K562 (cell line): ENCODE data around the gene MAGI1. TPM values are rescaled to one million over a fixed set of nuclear protein-coding genes. Genes with fewer than 3 reads are reported as not detected.
A peak's percentile ranks its signal among the peaks of the same experiment; 100 is the strongest.

Source experiments
- ATAC-seq: fragments of 200-7000 bp; cut with Tn5 transposase; 3 replicates; pipeline ENCODE4 v1.9.1; 2020; ENCODE audit warnings: moderate library complexity
- BruUV-seq: library from RNA; stranded (reverse); fragments of 400-500 nt; replicated peaks from 2 replicates; lab custom pipeline; 2021; lab: Mats Ljungman, UMichigan
- CTCF ChIA-PET: fragments of 300-600 bp; formaldehyde crosslinking; extraction: SDS; loops from one replicate; lab custom pipeline; 2021; ENCODE audit warnings: low intra/inter-chr PET ratio; lab: Yijun Ruan, JAX
- POLR2A ChIA-PET: fragments of 300-600, 350-650 bp; sonication (Branson Sonifier 250); formaldehyde crosslinking; extraction: SDS; loops from one replicate; lab custom pipeline; 2021; ENCODE audit warnings: antibody characterized with exemption, inconsistent platforms; lab: Yijun Ruan, JAX
- DNase-seq, 4 experiments: peaks; one replicate each; pipeline versions ENCODE4 v3.0.0 to v3.0.0-alpha.2; 2011 to 2018; ENCODE audit warnings: low spot score in 3 of 4, mixed read lengths in 3 of 4; ENCODE audit errors: extremely low read depth in 1 of 4
- FAIRE-seq: peaks from 2 replicates; lab custom pipeline; 2011; peaks lifted over from hg19 to GRCh38; lab: Jason Lieb, UNC
- H2AFZ ChIP-seq: 2 replicates; pipeline ENCODE4 v1.6.0; 2011; ENCODE audit warnings: low read depth, low read length, control low read depth, inconsistent platforms
- H3K27ac ChIP-seq: fragments of 200-600 bp; 3 replicates; pipeline ENCODE4 v1.8.0; 2011; ENCODE audit warnings: low read depth, mild to moderate bottlenecking, control low read depth, inconsistent platforms, low read length, moderate library complexity, mixed read lengths; ENCODE audit errors: extremely low read depth
- H3K27me3 ChIP-seq, 2 experiments: fragments of 300-600 bp in 1 of 2; 2 replicates in 1 of 2; 3 replicates in 1 of 2; pipeline versions ENCODE4 v1.6.0 to v1.8.0; 2011; ENCODE audit warnings: inconsistent platforms in 2 of 2, low read length in 2 of 2, mild to moderate bottlenecking in 1 of 2, mixed read lengths in 1 of 2, moderate library complexity in 1 of 2; ENCODE audit not compliant: control insufficient read depth in 2 of 2, insufficient read depth in 2 of 2
- H3K36me3 ChIP-seq: fragments of 300-600 bp; 3 replicates; pipeline ENCODE4 v1.8.0; 2011; ENCODE audit warnings: mild to moderate bottlenecking, low read length, inconsistent platforms; ENCODE audit not compliant: control insufficient read depth, insufficient read depth
- H3K4me1 ChIP-seq, 2 experiments: fragments of 200-600 bp in 1 of 2; replicated peaks in 1 of 2; 2 replicates in 1 of 2; 3 replicates in 1 of 2; pipeline versions ENCODE4 v1.5.1 to v1.8.0; 2011; ENCODE audit warnings: inconsistent platforms in 2 of 2, low read length in 2 of 2, mild to moderate bottlenecking in 1 of 2, mixed read lengths in 1 of 2, moderate library complexity in 1 of 2; ENCODE audit not compliant: control insufficient read depth in 2 of 2, insufficient read depth in 2 of 2
- H3K4me2 ChIP-seq: 2 replicates; pipeline ENCODE4 v1.6.1; 2011; ENCODE audit warnings: low read length, control low read depth, inconsistent platforms, mixed read lengths; ENCODE audit not compliant: insufficient read depth
- H3K4me3 ChIP-seq: fragments of 200-600 bp; sonication (generic), shearing (Covaris generic); 2 replicates; pipeline ENCODE4 v1.5.1; 2016; ENCODE audit warnings: control low read depth, inconsistent platforms
- H3K79me2 ChIP-seq: fragments of 200-600 bp; 3 replicates; pipeline ENCODE4 v1.8.0; 2011; ENCODE audit warnings: low read length, inconsistent platforms; ENCODE audit not compliant: control insufficient read depth, insufficient read depth
- H3K9ac ChIP-seq, 2 experiments: 2 replicates each; pipeline versions ENCODE4 v1.6.0 to v1.6.1; 2011; ENCODE audit warnings: low read depth in 2 of 2, low read length in 2 of 2, control low read depth in 1 of 2, inconsistent platforms in 1 of 2, mild to moderate bottlenecking in 1 of 2, mixed read lengths in 1 of 2; ENCODE audit not compliant: insufficient read depth in 1 of 2
- H3K9me1 ChIP-seq: one replicate; pipeline ENCODE4 v1.6.0; 2011; ENCODE audit warnings: inconsistent platforms, mild to moderate bottlenecking, low read length, moderate library complexity; ENCODE audit not compliant: control insufficient read depth, insufficient read depth
- H3K9me3 ChIP-seq: replicated peaks from 2 replicates; pipeline ENCODE4 v1.5.1; 2011; ENCODE audit warnings: low read depth, low read length, inconsistent platforms; ENCODE audit not compliant: control insufficient read depth, insufficient read depth
- H4K20me1 ChIP-seq: replicated peaks from 2 replicates; pipeline ENCODE4 v1.6.1; 2011; ENCODE audit warnings: low read length, inconsistent platforms, mixed read lengths; ENCODE audit not compliant: control insufficient read depth, insufficient read depth
- FOXM1 ChIP-seq, 2 experiments: fragments of 450-650 bp in 1 of 2; sonication (generic) in 1 of 2; formaldehyde crosslinking in 1 of 2; IDR thresholded peaks; 2 replicates each; pipeline versions ENCODE4 v1.6.1 to v1.9.0; 2017 to 2022; ENCODE audit warnings: low read depth in 2 of 2, mild to moderate bottlenecking in 2 of 2, missing genetic modification reagents in 1 of 2, moderate library complexity in 1 of 2
- JUN ChIP-seq, 2 experiments: sonication (generic) in 1 of 2; formaldehyde crosslinking in 1 of 2; IDR thresholded peaks; 2 replicates each; pipeline versions ENCODE4 v1.6.1 to v1.8.0; 2012 to 2022; ENCODE audit warnings: borderline replicate concordance in 2 of 2, mild to moderate bottlenecking in 2 of 2, improper control_type of control experiment in 1 of 2, low read depth in 1 of 2, low read length in 1 of 2, missing genetic modification reagents in 1 of 2
- JUND ChIP-seq, 2 experiments: IDR thresholded peaks; 2 replicates in 1 of 2; 3 replicates in 1 of 2; pipeline ENCODE4 v1.6.1; 2011; ENCODE audit warnings: borderline replicate concordance in 2 of 2, low read depth in 2 of 2, low read length in 2 of 2, improper control_type of control experiment in 1 of 2, missing biosample characterization in 1 of 2, missing genetic modification characterization in 1 of 2, missing genetic modification reagents in 1 of 2
- SIRT6 ChIP-seq: IDR thresholded peaks from one replicate; pipeline ENCODE4 v1.6.1; 2012; ENCODE audit warnings: low read depth, mild to moderate bottlenecking, control low read depth, inconsistent platforms, low read length, moderate library complexity
- SREBF2 ChIP-seq: sonication (generic); formaldehyde crosslinking; IDR thresholded peaks from 2 replicates; pipeline ENCODE4 v1.4.0; 2020; ENCODE audit warnings: mild to moderate bottlenecking, missing genetic modification reagents
- WGBS: fragments of 100-300 bp; shearing (Covaris generic); methylation state at CpG from one replicate; pipeline ENCODE4 v1.1.6; 2016; ENCODE audit warnings: low coverage, mixed read lengths; ENCODE audit not compliant: insufficient coverage; ENCODE audit errors: missing lambda C conversion rate; 5-methylcytosine and 5-hydroxymethylcytosine counted together
- in situ Hi-C: fragments of 300-500 bp; cut with MboI; formaldehyde crosslinking; loops from 4 replicates; pipeline ENCODE4 v1.15.0; 2018; ENCODE audit warnings: inconsistent platforms, mixed read lengths
- intact Hi-C: fragments of 100-400 bp; cut with micrococcal nuclease; formaldehyde crosslinking; loops from 2 replicates; pipeline ENCODE4 v1.14.2; 2022
- polyA plus RNA-seq, 8 experiments: library from polyadenylated mRNA; depleted of rRNA in 4 of 8; stranded (reverse) in 5 of 8; unstranded in 3 of 8; fragments of >200 nt; fragmentation: Nextera tagmentation in 2 of 8; fragmentation: Illumina TruSeq in 1 of 8; extraction: Ambion mirVana in 2 of 8; extraction: Trizol in 1 of 8; gene quantifications; 2 replicates each; pipeline versions ENCODE4 v1.2.1 to v1.2.3, GENCODE V29; 2011 to 2014; ENCODE audit warnings: inconsistent platforms in 1 of 8, missing spikeins in 1 of 8
- total RNA-seq, 7 experiments: library from RNA; depleted of rRNA in 6 of 7; stranded (reverse); fragments of >200 nt in 6 of 7; fragmentation: Illumina TruSeq in 2 of 7; extraction: Trizol in 2 of 7; gene quantifications; 2 replicates each; pipeline versions ENCODE4 v1.2.1 to v1.2.3, GENCODE V29; 2011 to 2021; ENCODE audit warnings: low replicate concordance in 1 of 7
- TF ChIP-seq, protein P1 (sequence below): sonication (generic); formaldehyde crosslinking; IDR thresholded peaks from 2 replicates; pipeline ENCODE4 v1.8.0; 2022; ENCODE audit warnings: missing genetic modification reagents, mild to moderate bottlenecking, borderline replicate concordance

MAGI1 gene
- total and polyA plus RNA-seq, 9 of the 15 experiments (the other 6 are each of a cell fraction or from before 2014, with no cell fraction given) = 7.8 to 59.4 (median 43.2) TPM

DNA sequence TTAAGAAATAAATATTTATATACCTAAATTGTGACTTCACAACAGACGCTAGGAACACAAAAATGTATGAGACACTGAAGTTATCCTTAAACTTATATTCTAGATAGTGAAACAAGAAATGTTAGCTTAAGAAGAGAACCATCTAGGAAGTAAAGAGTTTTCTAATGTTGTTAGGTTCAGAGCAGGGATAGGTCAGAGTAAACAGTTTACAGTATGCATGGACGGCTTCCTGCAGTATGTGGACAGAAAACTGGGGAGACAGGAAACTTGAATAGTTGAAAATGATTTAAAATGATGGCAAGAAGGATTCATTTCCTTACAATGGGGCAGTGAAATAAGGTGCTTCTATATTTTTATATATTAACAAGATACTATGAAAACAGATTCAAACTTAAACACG lies 449.8 kb downstream of the MAGI1 start:
- in situ Hi-C loops = no loop called here
- intact Hi-C loops = no loop called here
- Histone ChIP-seq H3K4me1 (peaks cover 10 to 75% of the 10 kb centered on the region in 2 experiments), H4K20me1 (no peaks in the 10 kb centered on the region), H3K9ac (peak overlapping the region in 1 of 2 experiments; percentile 67; a peak in 1 of 4 replicates), H3K9me1 (no peaks in the 10 kb centered on the region), H3K27me3 (no peaks in the 10 kb centered on the region), H3K4me2 (peak overlapping the region; percentile 48; the same call in 1 of the 2 replicates), H3K79me2 (peaks cover 91% of the 10 kb centered on the region), H3K9me3 (no peaks in the 10 kb centered on the region), H3K27ac (peak overlapping the region; percentile 89; the same call in 2 of the 3 replicates)
- BruUV-seq = no TSS peak
- ChIA-PET POLR2A (no interaction called here), CTCF (no interaction called here)
- FAIRE-seq (no peak), ATAC-seq (peak; percentile 12; the same call in 1 of the 3 replicates), DNase-seq (no peak)
- no peak for TF ChIP-seq JUN (IDR thresholded peaks at IDR 0.05; ENCODE audit: borderline replicate concordance, low read depth, low read length)
- no peak for TF ChIP-seq JUN (CRISPR knock-in tag; IDR thresholded peaks at IDR 0.05; ENCODE audit: borderline replicate concordance)
- no peak for TF ChIP-seq JUND (IDR thresholded peaks at IDR 0.05; ENCODE audit: borderline replicate concordance, low read depth, low read length)
- TF ChIP-seq JUND (tag; IDR thresholded peaks at IDR 0.05; ENCODE audit: borderline replicate concordance, low read depth, low read length) = no peak
- TF ChIP-seq SIRT6 = no peak
- TF ChIP-seq, protein P1, sequence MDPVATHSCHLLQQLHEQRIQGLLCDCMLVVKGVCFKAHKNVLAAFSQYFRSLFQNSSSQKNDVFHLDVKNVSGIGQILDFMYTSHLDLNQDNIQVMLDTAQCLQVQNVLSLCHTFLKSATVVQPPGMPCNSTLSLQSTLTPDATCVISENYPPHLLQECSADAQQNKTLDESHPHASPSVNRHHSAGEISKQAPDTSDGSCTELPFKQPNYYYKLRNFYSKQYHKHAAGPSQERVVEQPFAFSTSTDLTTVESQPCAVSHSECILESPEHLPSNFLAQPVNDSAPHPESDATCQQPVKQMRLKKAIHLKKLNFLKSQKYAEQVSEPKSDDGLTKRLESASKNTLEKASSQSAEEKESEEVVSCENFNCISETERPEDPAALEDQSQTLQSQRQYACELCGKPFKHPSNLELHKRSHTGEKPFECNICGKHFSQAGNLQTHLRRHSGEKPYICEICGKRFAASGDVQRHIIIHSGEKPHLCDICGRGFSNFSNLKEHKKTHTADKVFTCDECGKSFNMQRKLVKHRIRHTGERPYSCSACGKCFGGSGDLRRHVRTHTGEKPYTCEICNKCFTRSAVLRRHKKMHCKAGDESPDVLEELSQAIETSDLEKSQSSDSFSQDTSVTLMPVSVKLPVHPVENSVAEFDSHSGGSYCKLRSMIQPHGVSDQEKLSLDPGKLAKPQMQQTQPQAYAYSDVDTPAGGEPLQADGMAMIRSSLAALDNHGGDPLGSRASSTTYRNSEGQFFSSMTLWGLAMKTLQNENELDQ (CRISPR knock-in tag) = no peak
- no peak for TF ChIP-seq FOXM1 (IDR thresholded peaks at IDR 0.05; ENCODE audit: low read depth)
- no peak for TF ChIP-seq FOXM1 (CRISPR knock-in tag; IDR thresholded peaks at IDR 0.05; ENCODE audit: low read depth)
- TF ChIP-seq SREBF2 (CRISPR knock-in tag) = no peak
- TF ChIP-seq, all 486 proteins: peak for 0
- 29% methylated on average over 3 of the region's 3 CpGs for WGBS
- no peak overlapping the region for H3K4me3 ChIP-seq
- peak overlapping the region; percentile 63; the same call in 1 of the 2 replicates for H2AFZ ChIP-seq
- peaks cover 6% of the 10 kb centered on the region; the same call in 1 of the 3 replicates for H3K36me3 ChIP-seq
